MV-4-11 (cell line): ENCODE data around the gene CLDND2.

Experiments
- DNase-seq: peaks from one replicate; lab custom pipeline; 2025; lab: John Stamatoyannopoulos, UW

Gene CLDND2

GRCh38 chr19:51382004-51382403 lies 13.2 kb upstream of the CLDND2 start:
- no peak for DNase-seq

GRCh38 chr19:51380379-51380778 lies 11.6 kb upstream of the CLDND2 start:
- no peak for DNase-seq

GRCh38 chr19:51377422-51377821 lies 8.6 kb upstream of the CLDND2 start:
- no peak for DNase-seq

GRCh38 chr19:51375504-51376221 lies 6.9 kb upstream of the CLDND2 start:
- peak; percentile 88 for DNase-seq

GRCh38 chr19:51372649-51373504 lies 4.1 kb upstream of the CLDND2 start, which contains the start of gene NKG7:
Gene NKG7, minus strand, starts transcription at chr19:51372654. Its CDS starts 119 bp downstream, at chr19:51372535.
- peak; percentile 99 for DNase-seq

GRCh38 chr19:51372021-51372648 lies 3.3 kb upstream of the CLDND2 start:
- no peak for DNase-seq

- DNase-seq: no peak
These were observed 2.4 kb upstream of the CLDND2 start for GRCh38 chr19:51371186-51371690.

- DNase-seq: no peak
These were observed 1.4 kb upstream of the CLDND2 start for GRCh38 chr19:51370230-51370629.

GRCh38 chr19:51367565-51368365 lies 1.0 kb downstream of the CLDND2 start:
- DNase-seq: peak; percentile 99

GRCh38 chr19:51367255-51367564 lies 1.6 kb downstream of the CLDND2 start:
- no peak for DNase-seq

- peak; percentile 99 for DNase-seq
These were observed 2.2 kb downstream of the CLDND2 start for GRCh38 chr19:51366389-51367254.

- DNase-seq: no peak
These were observed 2.8 kb downstream of the CLDND2 start, which contains the start of gene ETFB for GRCh38 chr19:51365965-51366388. Gene ETFB, minus strand, starts transcription at chr19:51366388. Its CDS starts 62 bp downstream, at chr19:51366326.

GRCh38 chr19:51365211-51365964 lies 3.4 kb downstream of the CLDND2 start:
- peak; percentile 67 for DNase-seq

- peak; percentile 30 for DNase-seq
These were observed 4.3 kb downstream of the CLDND2 start for GRCh38 chr19:51364200-51365106.

GRCh38 chr19:51361239-51361638 lies 7.6 kb downstream of the CLDND2 start:
- no peak for DNase-seq

- DNase-seq: no peak
These were observed 9.5 kb downstream of the CLDND2 start for GRCh38 chr19:51359294-51359693.

- no peak for DNase-seq
These were observed 10.9 kb downstream of the CLDND2 start for GRCh38 chr19:51357952-51358351.

GRCh38 chr19:51356159-51356801 lies 12.5 kb downstream of the CLDND2 start:
- no peak for DNase-seq
